H9 (cell line): Measurements from ENCODE around the gene MIPOL1. TPM values are rescaled to one million over a fixed set of nuclear protein-coding genes. Genes with fewer than 3 reads are reported as not detected.
"Not testable (repeated sequence)": the region's sequence is repeated elsewhere in the genome, so short reads cannot be mapped to it uniquely, and the experiment has no call there.

ENCODE experiments used
- DNase-seq: peaks from one replicate; pipeline ENCODE4 v3.0.0-alpha.2; 2017
- H2AFZ ChIP-seq: one replicate; pipeline ENCODE4 v1.6.1; 2013; ENCODE audit warnings: mild to moderate bottlenecking, low read length, control low read depth, moderate library complexity
- H2AK5ac ChIP-seq: 2 replicates; pipeline ENCODE4 v1.6.1; 2013; ENCODE audit warnings: low read length, control low read depth, mixed read lengths; ENCODE audit not compliant: insufficient read length
- H2BK120ac ChIP-seq: one replicate; pipeline ENCODE4 v1.6.1; 2013; ENCODE audit warnings: low read depth, mild to moderate bottlenecking, low read length, control low read depth, inconsistent platforms; ENCODE audit not compliant: poor library complexity, severe bottlenecking
- H2BK12ac ChIP-seq: 2 replicates; pipeline ENCODE4 v1.6.1; 2013; ENCODE audit warnings: low read length, control low read depth, mixed read lengths, low read depth; ENCODE audit not compliant: insufficient read length
- H2BK15ac ChIP-seq: 2 replicates; pipeline ENCODE4 v1.6.1; 2013; ENCODE audit warnings: low read depth, low read length, control low read depth
- H2BK20ac ChIP-seq: one replicate; pipeline ENCODE4 v1.6.1; 2013; ENCODE audit warnings: low read depth, mild to moderate bottlenecking, low read length, control low read depth, inconsistent platforms; ENCODE audit not compliant: poor library complexity, severe bottlenecking
- H2BK5ac ChIP-seq: 2 replicates; pipeline ENCODE4 v1.6.1; 2013; ENCODE audit warnings: low read length, control low read depth, mixed read lengths; ENCODE audit not compliant: insufficient read length
- H3K14ac ChIP-seq: 2 replicates; pipeline ENCODE4 v1.6.1; 2013; ENCODE audit warnings: low read length, control low read depth; ENCODE audit not compliant: insufficient read depth
- H3K18ac ChIP-seq: 2 replicates; pipeline ENCODE4 v1.6.1; 2013; ENCODE audit warnings: low read depth, mild to moderate bottlenecking, mixed read lengths, low read length, control low read depth; ENCODE audit not compliant: insufficient read length
- H3K23ac ChIP-seq: 2 replicates; pipeline ENCODE4 v1.6.1; 2013; ENCODE audit warnings: low read length, control low read depth, mixed read lengths, low read depth; ENCODE audit not compliant: insufficient read length
- H3K23me2 ChIP-seq: 2 replicates; pipeline ENCODE4 v1.6.1; 2013; ENCODE audit warnings: low read depth, mild to moderate bottlenecking, mixed read lengths, low read length, control low read depth; ENCODE audit not compliant: insufficient read length, poor library complexity, severe bottlenecking
- H3K27ac ChIP-seq: 2 replicates; pipeline ENCODE4 v1.5.1; 2013; ENCODE audit warnings: low read length, control low read depth, mixed read lengths, low read depth; ENCODE audit not compliant: insufficient read length
- H3K27me3 ChIP-seq: 2 replicates; pipeline ENCODE4 v1.6.1; 2013; ENCODE audit warnings: low read length, control low read depth, inconsistent platforms; ENCODE audit not compliant: insufficient read depth
- H3K4ac ChIP-seq: 2 replicates; pipeline ENCODE4 v1.6.1; 2013; ENCODE audit warnings: low read depth, mild to moderate bottlenecking, control low read depth, inconsistent platforms, low read length, moderate library complexity
- H3K4me1 ChIP-seq: 2 replicates; pipeline ENCODE4 v1.6.1; 2013; ENCODE audit warnings: low read length, control low read depth, inconsistent platforms; ENCODE audit not compliant: insufficient read depth
- H3K4me2 ChIP-seq: 2 replicates; pipeline ENCODE4 v1.6.1; 2013; ENCODE audit warnings: low read length, control low read depth, mixed read lengths; ENCODE audit not compliant: insufficient read length, insufficient read depth
- H3K56ac ChIP-seq: 2 replicates; pipeline ENCODE4 v1.6.1; 2013; ENCODE audit warnings: low read depth, mild to moderate bottlenecking, mixed read lengths, low read length, control low read depth; ENCODE audit not compliant: insufficient read length
- H3K79me1 ChIP-seq: 2 replicates; pipeline ENCODE4 v1.6.1; 2013; ENCODE audit warnings: low read depth, mild to moderate bottlenecking, moderate library complexity, low read length, control low read depth, inconsistent platforms; ENCODE audit not compliant: insufficient read depth, poor library complexity, severe bottlenecking
- H3K79me2 ChIP-seq: 2 replicates; pipeline ENCODE4 v1.6.1; 2013; ENCODE audit warnings: low read length, control low read depth, inconsistent platforms; ENCODE audit not compliant: insufficient read depth
- H3K9ac ChIP-seq: 2 replicates; pipeline ENCODE4 v1.6.1; 2013; ENCODE audit warnings: low read length, control low read depth, mixed read lengths; ENCODE audit not compliant: insufficient read length; ENCODE audit errors: extremely low read depth
- H3K9me3 ChIP-seq: one replicate; pipeline ENCODE4 v1.6.1; 2013; ENCODE audit warnings: low read depth, low read length, inconsistent platforms; ENCODE audit not compliant: control insufficient read depth
- H3T11ph ChIP-seq: one replicate; pipeline ENCODE4 v1.6.1; 2013; ENCODE audit warnings: mild to moderate bottlenecking, low read length, control low read depth, inconsistent platforms
- H4K20me1 ChIP-seq: one replicate; pipeline ENCODE4 v1.6.1; 2013; ENCODE audit not compliant: control insufficient read depth, insufficient read length, insufficient read depth
- H4K5ac ChIP-seq: 2 replicates; pipeline ENCODE4 v1.6.1; 2013; ENCODE audit warnings: low read depth, mild to moderate bottlenecking, mixed read lengths, low read length, control low read depth; ENCODE audit not compliant: insufficient read length
- H4K8ac ChIP-seq: replicated peaks from 2 replicates; pipeline ENCODE4 v1.6.1; 2013; ENCODE audit warnings: low read length, control low read depth, mixed read lengths, low read depth; ENCODE audit not compliant: insufficient read length
- H4K91ac ChIP-seq: 2 replicates; pipeline ENCODE4 v1.6.1; 2013; ENCODE audit warnings: low read depth, mild to moderate bottlenecking, moderate library complexity, mixed read lengths, low read length, control low read depth; ENCODE audit not compliant: insufficient read length
- H3K27ac Mint-ChIP-seq, 3 experiments: 2 replicates in 2 of 3; 3 replicates in 1 of 3; pipeline ENCODE4 v1.8.0; 2020 to 2021; ENCODE audit warnings: mixed read lengths in 3 of 3, mild to moderate bottlenecking in 1 of 3, moderate library complexity in 1 of 3
- H3K27me3 Mint-ChIP-seq: 2 replicates; pipeline ENCODE4 v1.8.0; 2021; ENCODE audit warnings: low read depth, mild to moderate bottlenecking, moderate library complexity, mixed read lengths
- H3K36me3 Mint-ChIP-seq, 3 experiments: 2 replicates in 2 of 3; 3 replicates in 1 of 3; pipeline ENCODE4 v1.8.0; 2020 to 2021; ENCODE audit warnings: low read depth in 3 of 3, mixed read lengths in 3 of 3; ENCODE audit not compliant: insufficient read depth in 1 of 3
- H3K4me1 Mint-ChIP-seq, 2 experiments: 2 replicates each; pipeline ENCODE4 v1.8.0; 2020; ENCODE audit warnings: mixed read lengths in 2 of 2
- H3K4me3 Mint-ChIP-seq, 2 experiments: 2 replicates in 1 of 2; 3 replicates in 1 of 2; pipeline ENCODE4 v1.8.0; 2020 to 2021; ENCODE audit warnings: mild to moderate bottlenecking in 2 of 2, mixed read lengths in 2 of 2, moderate library complexity in 1 of 2
- H3K9me3 Mint-ChIP-seq, 2 experiments: 2 replicates in 1 of 2; 3 replicates in 1 of 2; pipeline ENCODE4 v1.8.0; 2020; ENCODE audit warnings: mild to moderate bottlenecking in 2 of 2, mixed read lengths in 2 of 2, moderate library complexity in 1 of 2
- CTCF ChIP-seq: fragments of 200-600 bp; sonication (generic); conservative IDR thresholded peaks from 3 replicates; pipeline ENCODE4 v1.8.0; 2021; ENCODE audit warnings: antibody characterized with exemption, mild to moderate bottlenecking
- WGBS: extraction: QIAGEN DNeasy Blood & Tissue Kit; methylation state at CpG from one replicate; pipeline ENCODE4 v1.1.7; 2013; ENCODE audit warnings: missing lambda C conversion rate, low lambda C conversion rate, mixed read lengths; ENCODE audit not compliant: insufficient read length; ENCODE audit errors: extremely low coverage; 5-methylcytosine and 5-hydroxymethylcytosine counted together
- total RNA-seq: library from RNA; stranded (reverse); gene quantifications from 2 replicates; pipeline ENCODE4 v1.2.1, GENCODE V29; 2021

The MIPOL1 gene
- total RNA-seq, 1 experiment from 2014 or later = 15.6 TPM

- Histone ChIP-seq H2BK5ac (no peak overlapping the region), H3K23me2 (no peaks in the 10 kb centered on the region), H2BK120ac (no peak overlapping the region), H4K5ac (no peak overlapping the region), H4K91ac (no peak overlapping the region), H3K4me2 (no peak overlapping the region), H3K27me3 (no peaks in the 10 kb centered on the region), H3K23ac (no peak overlapping the region), H3T11ph (no peak overlapping the region), H4K20me1 (no peaks in the 10 kb centered on the region), H3K56ac (no peak overlapping the region), H3K4me1 (no peaks in the 10 kb centered on the region), H3K9me3 (no peaks in the 10 kb centered on the region), H3K4ac (no peak overlapping the region), H2AFZ (no peak overlapping the region), H4K8ac (no peak overlapping the region), H2AK5ac (no peak overlapping the region), H2BK20ac (no peak overlapping the region), H2BK12ac (no peak overlapping the region), H3K79me2 (no peaks in the 10 kb centered on the region), H3K27ac (no peak overlapping the region), H2BK15ac (no peak overlapping the region), H3K18ac (no peak overlapping the region), H3K9ac (no peak overlapping the region), H3K79me1 (no peaks in the 10 kb centered on the region), H3K14ac (no peak overlapping the region)
- no peak for TF ChIP-seq CTCF
- Mint-ChIP-seq H3K4me3 (no peak overlapping the region), H3K27ac (no peak overlapping the region), H3K27me3 (no peaks in the 10 kb centered on the region; the same call in 1 of the 2 replicates), H3K36me3 (peaks cover 9 to 25% (median 22%) of the 10 kb centered on the region in 3 experiments), H3K9me3 (peaks cover 30 to 31% of the 10 kb centered on the region in 2 experiments), H3K4me1 (no peaks in the 10 kb centered on the region)
- WGBS = no CpG with 5 or more reads among the region's 1 CpG
- DNase-seq = no peak
These were observed 356.3 kb downstream of the MIPOL1 start for GRCh38 chr14:37553935-37554550.

DNA sequence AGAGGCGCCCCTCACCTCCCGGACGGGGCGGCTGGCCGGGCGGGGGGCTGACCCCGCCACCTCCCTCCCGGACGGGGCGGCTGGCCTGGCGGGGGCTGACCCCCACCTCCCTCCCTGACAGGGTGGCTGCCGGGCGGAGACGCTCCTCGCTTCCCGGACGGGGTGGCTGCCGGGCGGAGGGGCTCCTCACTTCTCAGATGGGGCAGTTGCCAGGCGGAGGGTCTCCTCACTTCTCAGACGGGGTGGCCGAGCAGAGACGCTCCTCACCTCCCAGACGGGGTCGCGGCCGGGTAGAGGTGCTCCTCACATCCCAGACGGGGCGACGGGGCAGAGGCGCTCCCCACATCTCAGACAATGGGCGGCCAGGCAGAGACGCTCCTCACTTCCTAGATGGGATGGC, 357.9 kb downstream of the MIPOL1 start:
- H2BK12ac ChIP-seq = not testable (repeated sequence)
- WGBS = no CpG with 5 or more reads among the region's 33 CpGs

More for the DNA sequence above, 357.9 kb downstream of the MIPOL1 start:
- H4K20me1 ChIP-seq, H3K27ac Mint-ChIP-seq, H3K27ac ChIP-seq, H3K23me2 ChIP-seq, H3K27me3 ChIP-seq, H3K14ac ChIP-seq, H2BK120ac ChIP-seq, H3K27me3 Mint-ChIP-seq, H3K4me1 Mint-ChIP-seq, H3K9me3 ChIP-seq, H4K5ac ChIP-seq, H3K23ac ChIP-seq, H2AFZ ChIP-seq, H3K4me3 Mint-ChIP-seq, H4K8ac ChIP-seq, H3K4me2 ChIP-seq, H3K18ac ChIP-seq, H3K79me1 ChIP-seq, H2AK5ac ChIP-seq, H2BK5ac ChIP-seq, H2BK20ac ChIP-seq, H3K79me2 ChIP-seq, H4K91ac ChIP-seq, DNase-seq, H3K4ac ChIP-seq, H3K56ac ChIP-seq, H3T11ph ChIP-seq, H2BK15ac ChIP-seq, H3K4me1 ChIP-seq, H3K9ac ChIP-seq: not testable (repeated sequence)
- Mint-ChIP-seq H3K9me3 (peaks cover 30 to 31% of the 10 kb centered on the region in 2 experiments), H3K36me3 (peaks cover 9 to 25% (median 22%) of the 10 kb centered on the region in 3 experiments)
